ENCODE data around the gene GADD45G. TPM values are rescaled to one million over a fixed set of nuclear protein-coding genes. Genes with fewer than 3 reads are reported as not detected.

The GADD45G gene
- total and polyA plus RNA-seq, 4 donors = 5.5 to 106 (median 43.3) TPM

DNA sequence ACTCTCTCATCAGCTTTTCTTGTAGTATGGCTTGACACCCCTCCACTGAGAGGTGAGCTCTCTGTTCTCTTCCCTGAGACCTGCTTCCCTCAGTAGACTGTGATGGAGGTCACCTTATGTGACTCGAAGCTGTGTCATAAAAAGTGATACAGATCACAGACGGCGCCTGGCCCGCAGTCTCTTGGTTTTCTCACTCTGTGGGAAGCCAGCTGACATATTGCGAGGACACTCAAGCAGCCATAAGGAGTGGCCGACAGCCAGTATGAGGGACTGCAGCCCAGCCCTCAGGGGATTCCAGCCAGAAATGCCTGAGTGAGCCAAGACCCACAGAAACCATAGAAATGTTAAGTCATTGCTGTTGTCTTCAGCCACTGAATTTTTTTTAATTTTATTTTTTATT, 38.0 kb downstream of the GADD45G start (continued):
- TF ChIP-seq GABPA (IDR thresholded peaks at IDR 0.05 in 1 of 2, conservative IDR thresholded peaks at IDR 0.05 in 1 of 2) (no peak), RXRA (IDR thresholded peaks at IDR 0.05) (no peak)

DNA sequence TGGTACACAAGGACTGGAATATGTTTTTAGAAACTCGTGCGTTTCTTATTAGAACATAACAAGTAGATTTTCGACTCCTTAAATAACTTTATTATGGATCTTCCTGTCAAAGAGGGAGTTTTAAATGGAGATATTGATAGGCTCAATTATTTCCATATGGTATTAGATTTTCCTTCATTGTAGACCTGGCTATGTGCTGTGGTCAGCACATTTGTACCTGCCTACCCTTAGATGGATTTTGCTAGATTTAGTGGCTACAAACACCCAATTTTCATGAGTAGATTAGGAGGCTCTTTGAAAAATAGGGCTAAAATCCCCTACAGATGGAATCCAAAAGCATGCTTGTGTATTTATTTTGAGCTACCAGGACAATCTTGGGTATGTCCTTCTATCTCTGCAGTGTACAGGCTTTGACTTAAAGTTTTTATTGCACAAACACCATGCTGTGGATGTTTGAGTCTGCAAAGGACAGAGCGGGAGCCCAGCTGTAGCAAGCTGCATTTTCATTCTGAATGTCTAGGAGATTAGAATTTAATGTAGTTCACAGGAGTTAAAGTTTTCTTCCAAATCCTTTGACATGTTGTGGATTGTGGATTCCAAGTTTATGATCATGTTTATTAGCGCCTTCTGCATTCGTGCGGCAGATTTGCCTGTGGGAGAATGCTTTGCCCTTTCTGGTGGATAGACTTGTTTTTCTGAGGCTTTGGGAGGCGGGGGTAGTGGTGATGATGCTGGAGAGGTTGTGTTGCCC, 41.6 kb downstream of the GADD45G start:
- H3K9me3 ChIP-seq (ENCODE audit: control insufficient read depth in 4 of 4, low read length in 3 of 4) = no peaks in the 10 kb centered on the region

More for the DNA sequence above, 41.6 kb downstream of the GADD45G start:
- 96% methylated on average over 8 of the region's 8 CpGs for WGBS
- Histone ChIP-seq H3K27ac (ENCODE audit: low read depth in 1 of 2, low read length in 2 of 2) (no peak overlapping the region), H3K4me3 (ENCODE audit: low read depth in 1 of 3, low read length in 3 of 3) (no peak overlapping the region), H3K36me3 (ENCODE audit: control insufficient read depth in 4 of 4, insufficient read depth in 3 of 4, low read depth in 1 of 4, low read length in 3 of 4) (no peaks in the 10 kb centered on the region), H3K27me3 (ENCODE audit: control insufficient read depth in 4 of 4, insufficient read depth in 4 of 4, low read length in 3 of 4) (no peaks in the 10 kb centered on the region), H3K4me1 (ENCODE audit: control insufficient read depth in 4 of 4, insufficient read depth in 4 of 4, low read length in 3 of 4) (peaks cover 10 to 33% (median 26%) of the 10 kb centered on the region in 4 donors), H3K9ac (ENCODE audit: low read depth in 1 of 2, low read length in 2 of 2) (no peak overlapping the region)
- TF ChIP-seq, protein P1, sequence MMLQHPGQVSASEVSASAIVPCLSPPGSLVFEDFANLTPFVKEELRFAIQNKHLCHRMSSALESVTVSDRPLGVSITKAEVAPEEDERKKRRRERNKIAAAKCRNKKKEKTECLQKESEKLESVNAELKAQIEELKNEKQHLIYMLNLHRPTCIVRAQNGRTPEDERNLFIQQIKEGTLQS (IDR thresholded peaks at IDR 0.05) = no peak
- TF ChIP-seq HNF4G (IDR thresholded peaks at IDR 0.05) (no peak), TAF1 (conservative IDR thresholded peaks at IDR 0.05) (no peak), GABPA (IDR thresholded peaks at IDR 0.05 in 1 of 2, conservative IDR thresholded peaks at IDR 0.05 in 1 of 2) (no peak), RXRA (IDR thresholded peaks at IDR 0.05) (no peak), SP1 (IDR thresholded peaks at IDR 0.05) (no peak), EGR1 (IDR thresholded peaks at IDR 0.05; ENCODE audit: low read depth in 2 of 2) (no peak), JUND (IDR thresholded peaks at IDR 0.05) (no peak), NR2F2 (IDR thresholded peaks at IDR 0.05) (no peak), YY1 (IDR thresholded peaks at IDR 0.05) (no peak), FOXA1 (IDR thresholded peaks at IDR 0.05) (no peak), RAD21 (IDR thresholded peaks at IDR 0.05) (no peak), HNF4A (conservative IDR thresholded peaks at IDR 0.05) (no peak), FOXA2 (IDR thresholded peaks at IDR 0.05) (no peak)
- TF ChIP-seq, protein P2, sequence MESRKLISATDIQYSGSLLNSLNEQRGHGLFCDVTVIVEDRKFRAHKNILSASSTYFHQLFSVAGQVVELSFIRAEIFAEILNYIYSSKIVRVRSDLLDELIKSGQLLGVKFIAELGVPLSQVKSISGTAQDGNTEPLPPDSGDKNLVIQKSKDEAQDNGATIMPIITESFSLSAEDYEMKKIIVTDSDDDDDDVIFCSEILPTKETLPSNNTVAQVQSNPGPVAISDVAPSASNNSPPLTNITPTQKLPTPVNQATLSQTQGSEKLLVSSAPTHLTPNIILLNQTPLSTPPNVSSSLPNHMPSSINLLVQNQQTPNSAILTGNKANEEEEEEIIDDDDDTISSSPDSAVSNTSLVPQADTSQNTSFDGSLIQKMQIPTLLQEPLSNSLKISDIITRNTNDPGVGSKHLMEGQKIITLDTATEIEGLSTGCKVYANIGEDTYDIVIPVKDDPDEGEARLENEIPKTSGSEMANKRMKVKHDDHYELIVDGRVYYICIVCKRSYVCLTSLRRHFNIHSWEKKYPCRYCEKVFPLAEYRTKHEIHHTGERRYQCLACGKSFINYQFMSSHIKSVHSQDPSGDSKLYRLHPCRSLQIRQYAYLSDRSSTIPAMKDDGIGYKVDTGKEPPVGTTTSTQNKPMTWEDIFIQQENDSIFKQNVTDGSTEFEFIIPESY (IDR thresholded peaks at IDR 0.05) = no peak
- TF ChIP-seq, protein P3, sequence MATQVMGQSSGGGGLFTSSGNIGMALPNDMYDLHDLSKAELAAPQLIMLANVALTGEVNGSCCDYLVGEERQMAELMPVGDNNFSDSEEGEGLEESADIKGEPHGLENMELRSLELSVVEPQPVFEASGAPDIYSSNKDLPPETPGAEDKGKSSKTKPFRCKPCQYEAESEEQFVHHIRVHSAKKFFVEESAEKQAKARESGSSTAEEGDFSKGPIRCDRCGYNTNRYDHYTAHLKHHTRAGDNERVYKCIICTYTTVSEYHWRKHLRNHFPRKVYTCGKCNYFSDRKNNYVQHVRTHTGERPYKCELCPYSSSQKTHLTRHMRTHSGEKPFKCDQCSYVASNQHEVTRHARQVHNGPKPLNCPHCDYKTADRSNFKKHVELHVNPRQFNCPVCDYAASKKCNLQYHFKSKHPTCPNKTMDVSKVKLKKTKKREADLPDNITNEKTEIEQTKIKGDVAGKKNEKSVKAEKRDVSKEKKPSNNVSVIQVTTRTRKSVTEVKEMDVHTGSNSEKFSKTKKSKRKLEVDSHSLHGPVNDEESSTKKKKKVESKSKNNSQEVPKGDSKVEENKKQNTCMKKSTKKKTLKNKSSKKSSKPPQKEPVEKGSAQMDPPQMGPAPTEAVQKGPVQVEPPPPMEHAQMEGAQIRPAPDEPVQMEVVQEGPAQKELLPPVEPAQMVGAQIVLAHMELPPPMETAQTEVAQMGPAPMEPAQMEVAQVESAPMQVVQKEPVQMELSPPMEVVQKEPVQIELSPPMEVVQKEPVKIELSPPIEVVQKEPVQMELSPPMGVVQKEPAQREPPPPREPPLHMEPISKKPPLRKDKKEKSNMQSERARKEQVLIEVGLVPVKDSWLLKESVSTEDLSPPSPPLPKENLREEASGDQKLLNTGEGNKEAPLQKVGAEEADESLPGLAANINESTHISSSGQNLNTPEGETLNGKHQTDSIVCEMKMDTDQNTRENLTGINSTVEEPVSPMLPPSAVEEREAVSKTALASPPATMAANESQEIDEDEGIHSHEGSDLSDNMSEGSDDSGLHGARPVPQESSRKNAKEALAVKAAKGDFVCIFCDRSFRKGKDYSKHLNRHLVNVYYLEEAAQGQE (IDR thresholded peaks at IDR 0.05) = no peak
- TF ChIP-seq, protein P4, sequence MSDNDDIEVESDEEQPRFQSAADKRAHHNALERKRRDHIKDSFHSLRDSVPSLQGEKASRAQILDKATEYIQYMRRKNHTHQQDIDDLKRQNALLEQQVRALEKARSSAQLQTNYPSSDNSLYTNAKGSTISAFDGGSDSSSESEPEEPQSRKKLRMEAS (IDR thresholded peaks at IDR 0.05) = no peak
- TF ChIP-seq, protein P5, sequence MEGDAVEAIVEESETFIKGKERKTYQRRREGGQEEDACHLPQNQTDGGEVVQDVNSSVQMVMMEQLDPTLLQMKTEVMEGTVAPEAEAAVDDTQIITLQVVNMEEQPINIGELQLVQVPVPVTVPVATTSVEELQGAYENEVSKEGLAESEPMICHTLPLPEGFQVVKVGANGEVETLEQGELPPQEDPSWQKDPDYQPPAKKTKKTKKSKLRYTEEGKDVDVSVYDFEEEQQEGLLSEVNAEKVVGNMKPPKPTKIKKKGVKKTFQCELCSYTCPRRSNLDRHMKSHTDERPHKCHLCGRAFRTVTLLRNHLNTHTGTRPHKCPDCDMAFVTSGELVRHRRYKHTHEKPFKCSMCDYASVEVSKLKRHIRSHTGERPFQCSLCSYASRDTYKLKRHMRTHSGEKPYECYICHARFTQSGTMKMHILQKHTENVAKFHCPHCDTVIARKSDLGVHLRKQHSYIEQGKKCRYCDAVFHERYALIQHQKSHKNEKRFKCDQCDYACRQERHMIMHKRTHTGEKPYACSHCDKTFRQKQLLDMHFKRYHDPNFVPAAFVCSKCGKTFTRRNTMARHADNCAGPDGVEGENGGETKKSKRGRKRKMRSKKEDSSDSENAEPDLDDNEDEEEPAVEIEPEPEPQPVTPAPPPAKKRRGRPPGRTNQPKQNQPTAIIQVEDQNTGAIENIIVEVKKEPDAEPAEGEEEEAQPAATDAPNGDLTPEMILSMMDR (IDR thresholded peaks at IDR 0.05; ENCODE audit: low read depth, low read length, missing input control) = no peak
- DNase-seq (ENCODE audit: low spot score) = no peak
